HG02763 (cell line): Measurements from ENCODE around the gene SH3BGRL2.
"Not testable (repeated sequence)": the region's sequence is repeated elsewhere in the genome, so short reads cannot be mapped to it uniquely, and the experiment has no call there.

Source experiments
- ATAC-seq: cut with Tn5 transposase; IDR thresholded peaks from one replicate; pipeline ENCODE4 v1.9.1; 2021; ENCODE audit warnings: mild to moderate bottlenecking, moderate library complexity; ENCODE audit not compliant: unreplicated experiment

Gene SH3BGRL2

DNA sequence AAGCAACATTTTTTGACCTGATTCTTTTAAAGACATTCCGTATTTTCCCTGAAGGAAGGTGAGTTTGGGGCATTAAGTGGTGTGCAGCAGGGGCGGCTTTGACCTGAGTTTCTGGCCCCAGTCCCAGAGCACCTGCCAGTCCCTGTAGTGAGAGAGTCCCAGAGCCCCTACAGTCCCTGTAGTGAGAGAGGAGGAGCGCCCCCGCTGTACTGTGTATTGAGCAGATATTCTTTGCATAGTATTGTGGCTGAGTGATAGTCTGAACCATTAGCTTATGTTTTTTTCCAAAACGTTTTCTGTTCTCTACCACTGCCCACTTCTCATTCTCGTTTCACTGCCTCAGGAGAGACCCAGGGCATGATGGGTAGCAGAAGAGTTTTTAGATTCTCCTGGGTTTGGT is 17.2 kb upstream of the SH3BGRL2 start:
- ATAC-seq: no peak

DNA sequence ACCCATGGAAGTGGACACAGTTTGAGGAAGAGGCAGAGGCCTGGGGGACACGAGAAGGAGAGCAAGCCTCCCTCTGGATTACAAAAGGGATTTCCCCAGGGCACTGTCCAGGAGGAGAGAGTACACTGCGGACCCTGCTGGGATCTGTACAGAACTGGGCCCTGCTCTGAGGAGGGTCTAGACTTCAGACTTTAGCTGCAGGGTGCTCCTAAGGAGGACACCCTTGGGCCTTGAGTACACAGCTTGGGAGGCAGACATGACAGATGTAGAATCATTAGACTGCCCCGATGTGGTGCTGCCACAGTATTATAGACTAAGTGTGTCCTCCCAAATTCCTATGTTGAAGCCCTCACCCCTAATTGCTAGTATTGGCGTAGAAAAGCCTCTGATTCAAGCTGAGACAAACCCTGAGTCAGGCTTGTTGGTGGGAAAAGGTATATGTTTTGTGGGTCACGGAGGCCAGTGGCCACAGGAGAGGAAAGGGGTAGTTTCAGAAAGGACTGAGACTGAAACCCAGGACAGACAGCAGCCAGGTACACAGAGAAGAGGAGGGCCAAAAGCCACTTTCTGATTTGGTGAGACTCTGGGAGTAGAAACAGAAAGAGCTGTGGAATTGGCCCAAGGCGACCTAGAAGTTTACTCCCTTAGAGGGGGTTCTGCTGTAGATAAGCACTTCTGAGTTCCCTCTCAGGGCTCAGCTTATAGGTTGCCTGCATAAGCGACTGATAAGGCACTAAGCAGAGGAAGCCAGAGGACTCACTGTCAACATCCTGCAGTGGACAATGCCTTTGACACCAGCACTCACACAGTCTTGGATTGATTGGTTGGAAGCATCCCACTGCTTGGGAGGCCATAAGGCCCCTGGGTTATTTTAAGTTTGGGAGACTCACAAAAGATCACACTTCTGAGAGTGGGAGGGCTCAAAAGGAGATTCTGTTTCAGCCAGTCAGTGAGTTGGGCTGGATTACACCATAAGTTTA is 16.5 kb upstream of the SH3BGRL2 start:
- ATAC-seq: no peak

DNA sequence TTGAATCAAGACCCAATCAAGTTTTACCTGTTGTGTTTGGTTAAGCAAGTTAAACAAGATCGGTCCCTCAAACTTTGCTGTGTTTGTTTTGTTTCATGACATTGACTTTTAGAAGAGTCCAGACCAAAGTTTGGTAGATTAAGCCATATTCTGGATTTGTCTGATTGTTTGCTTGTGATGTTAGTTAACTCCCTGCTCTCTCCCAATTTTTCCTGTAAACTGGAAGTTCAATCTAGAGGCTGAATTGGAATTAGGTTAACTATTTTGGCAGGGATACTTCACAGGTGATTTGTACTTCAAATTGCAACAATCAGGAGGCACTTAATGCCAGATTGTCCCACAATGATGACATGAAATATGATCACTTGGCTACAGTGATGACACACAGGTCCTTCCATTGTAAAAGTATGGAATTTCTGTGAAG is 13.6 kb upstream of the SH3BGRL2 start:
- no peak for ATAC-seq

DNA sequence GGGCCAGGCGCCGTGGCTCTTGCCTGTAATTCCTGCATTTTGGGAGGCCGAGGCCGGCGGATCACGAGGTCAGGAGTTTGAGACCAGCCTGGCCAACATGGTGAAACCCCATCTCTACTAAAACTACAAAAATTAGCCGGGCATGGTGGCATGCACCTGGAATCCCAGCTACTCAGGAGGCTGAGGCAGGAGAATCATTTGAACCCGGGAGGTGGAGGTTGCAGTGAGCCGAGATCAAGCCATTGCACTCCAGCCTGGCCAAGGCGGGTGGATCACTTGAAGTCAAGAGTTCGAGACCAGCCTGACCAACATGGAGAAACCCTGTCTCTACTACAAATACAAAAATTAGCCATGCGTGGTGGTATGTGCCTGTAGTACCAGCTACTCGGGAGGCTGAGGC is 12.7 kb upstream of the SH3BGRL2 start:
- ATAC-seq: not testable (repeated sequence)

DNA sequence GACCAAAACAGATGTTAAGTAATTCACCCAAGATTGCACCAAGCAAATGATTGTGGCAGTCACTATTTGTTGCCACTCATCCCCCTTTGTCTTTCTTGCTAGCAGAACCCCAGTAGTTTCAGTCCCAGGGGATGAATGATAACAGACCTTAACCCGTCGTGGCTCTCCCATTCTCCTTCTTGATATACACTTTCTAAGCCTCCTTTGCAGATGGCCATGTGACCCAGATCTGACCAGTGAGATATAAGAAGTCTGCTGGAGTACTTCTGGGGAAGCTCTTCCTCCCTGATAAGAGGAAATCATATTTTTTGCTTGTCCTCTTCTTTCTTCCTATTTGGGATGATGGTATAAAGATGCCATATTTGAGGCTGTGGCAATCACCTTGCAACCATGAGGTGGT is 9.6 kb upstream of the SH3BGRL2 start:
- no peak for ATAC-seq

DNA sequence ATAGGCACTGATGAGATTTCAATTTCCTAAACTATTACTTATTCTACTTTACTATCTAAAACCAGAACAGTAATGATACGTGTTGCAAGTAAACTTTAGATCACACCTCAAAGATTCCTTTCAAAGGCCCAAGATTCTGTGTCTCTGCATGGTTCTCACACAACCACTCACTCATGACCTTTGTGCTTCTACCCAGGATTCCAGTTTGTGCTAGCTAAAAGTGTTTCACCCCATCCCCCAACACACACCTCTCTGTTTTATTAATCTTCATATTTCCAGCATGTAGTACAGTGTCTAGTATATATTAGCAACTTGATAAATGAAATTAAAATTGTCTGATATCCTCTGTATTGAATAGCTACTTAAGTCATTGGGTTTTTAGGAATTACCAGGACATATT is 8.8 kb upstream of the SH3BGRL2 start:
- no peak for ATAC-seq

DNA sequence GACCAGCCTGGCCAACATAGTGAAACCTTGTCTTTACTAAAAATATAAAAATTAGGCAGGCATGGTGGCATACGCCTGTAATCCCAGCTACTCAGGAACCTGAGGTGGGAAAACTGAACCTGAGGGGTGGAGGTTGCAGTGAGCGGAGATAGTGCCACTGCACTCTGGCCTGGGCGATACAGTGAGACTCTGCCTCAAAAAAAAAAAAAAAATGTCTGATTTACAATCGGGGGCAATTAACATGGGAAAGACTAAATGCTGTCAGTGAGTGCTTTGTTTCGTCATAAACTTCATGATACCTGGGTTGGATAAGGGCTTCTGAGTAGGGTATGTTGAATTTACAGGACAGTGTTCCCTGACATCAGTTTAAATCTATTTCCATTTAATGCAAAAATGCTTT is 8.0 kb upstream of the SH3BGRL2 start:
- no peak for ATAC-seq

DNA sequence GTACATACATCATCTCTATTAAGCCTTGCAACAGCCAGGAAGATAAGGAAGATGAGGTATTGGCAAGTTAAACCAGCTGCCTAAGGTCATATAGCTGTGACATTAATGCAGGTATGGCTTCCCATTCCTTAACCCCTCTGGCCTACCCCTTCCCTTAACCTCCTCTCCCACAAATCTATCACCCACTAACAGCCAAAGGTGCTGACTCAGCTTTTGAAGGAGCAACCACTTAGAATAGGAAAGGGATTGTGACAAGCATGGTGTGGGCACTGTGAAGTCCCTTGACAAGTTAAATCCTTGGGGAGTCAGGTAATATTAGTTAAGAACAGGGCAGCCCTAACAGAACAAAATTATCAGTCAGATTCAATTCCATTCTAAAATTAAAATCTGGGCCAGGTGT is 5.4 kb upstream of the SH3BGRL2 start:
- no peak for ATAC-seq

DNA sequence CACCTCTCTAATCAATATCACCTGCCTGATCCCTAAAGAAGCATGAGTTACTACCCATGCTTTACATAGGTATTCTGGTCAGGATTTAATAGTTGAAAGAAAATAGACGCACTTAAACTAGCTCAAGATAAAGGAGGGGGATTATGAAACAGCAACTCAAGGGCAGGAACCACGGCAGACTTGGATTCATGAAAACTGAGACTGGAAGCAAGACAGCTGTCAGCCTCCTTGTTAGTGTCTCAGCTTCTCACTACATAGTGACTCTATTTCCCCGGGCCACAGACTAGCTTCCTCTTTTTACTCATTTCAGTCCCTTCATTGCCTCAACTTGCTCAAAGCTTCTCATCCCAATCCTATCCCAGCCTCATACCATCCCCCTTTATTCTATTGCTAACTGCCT is 4.3 kb upstream of the SH3BGRL2 start:
- no peak for ATAC-seq

DNA sequence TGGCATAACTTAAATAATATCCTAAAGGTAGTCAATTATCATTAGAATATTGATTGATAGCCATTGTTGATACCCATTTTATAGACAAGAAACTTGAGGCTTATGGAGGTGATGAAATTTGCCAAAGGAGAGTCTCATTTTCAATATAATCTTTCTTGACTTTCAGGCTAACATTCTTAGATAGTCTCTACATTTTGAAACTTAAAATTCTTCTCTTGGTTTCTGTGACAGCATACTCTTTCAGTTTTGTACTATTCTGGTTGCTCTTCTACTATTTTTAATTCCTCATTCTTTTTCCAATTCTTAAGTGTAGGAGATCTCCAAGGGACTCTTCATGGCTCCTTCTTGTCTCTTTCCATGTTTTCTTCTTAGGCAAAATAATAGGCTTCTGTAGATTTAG is 3.7 kb upstream of the SH3BGRL2 start:
- ATAC-seq: no peak

DNA sequence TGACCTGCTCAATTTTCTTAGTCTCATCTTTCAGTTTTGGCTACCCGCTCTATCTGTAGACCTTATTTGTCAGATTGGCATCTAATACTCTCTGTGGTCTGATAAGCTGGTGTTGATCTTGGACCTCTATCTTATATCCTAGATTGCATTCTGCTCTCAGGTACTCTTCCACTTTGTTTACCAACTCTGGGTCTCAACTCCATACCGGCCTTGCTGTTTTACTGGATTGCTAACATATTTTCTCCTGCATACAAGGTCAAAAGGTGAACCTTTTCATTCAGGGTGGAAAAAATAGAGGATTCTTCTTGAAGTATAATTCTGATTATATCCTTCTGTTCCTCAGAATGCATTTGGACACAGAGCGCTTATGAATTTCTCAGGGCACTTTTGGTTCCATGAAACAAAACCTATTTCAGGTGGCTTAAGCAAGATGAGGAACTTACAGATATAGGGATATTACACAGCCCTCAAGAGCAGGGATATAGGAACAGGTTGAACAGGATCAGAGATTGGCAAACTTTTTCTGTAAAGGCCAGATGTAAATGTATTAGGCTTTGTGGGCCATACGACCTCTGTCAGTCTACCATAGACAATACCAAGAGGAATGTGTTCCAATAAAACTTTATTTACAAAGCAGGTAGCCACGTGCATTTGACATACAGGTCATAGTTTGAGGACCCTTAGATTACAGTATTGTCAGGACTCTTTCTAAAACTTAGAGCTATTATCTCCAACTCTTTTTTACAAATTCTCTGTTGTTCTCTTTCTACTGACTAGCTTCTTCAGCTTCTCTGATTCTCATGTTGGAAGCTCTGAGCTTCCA is 2.5 kb upstream of the SH3BGRL2 start:
- ATAC-seq: no peak

DNA sequence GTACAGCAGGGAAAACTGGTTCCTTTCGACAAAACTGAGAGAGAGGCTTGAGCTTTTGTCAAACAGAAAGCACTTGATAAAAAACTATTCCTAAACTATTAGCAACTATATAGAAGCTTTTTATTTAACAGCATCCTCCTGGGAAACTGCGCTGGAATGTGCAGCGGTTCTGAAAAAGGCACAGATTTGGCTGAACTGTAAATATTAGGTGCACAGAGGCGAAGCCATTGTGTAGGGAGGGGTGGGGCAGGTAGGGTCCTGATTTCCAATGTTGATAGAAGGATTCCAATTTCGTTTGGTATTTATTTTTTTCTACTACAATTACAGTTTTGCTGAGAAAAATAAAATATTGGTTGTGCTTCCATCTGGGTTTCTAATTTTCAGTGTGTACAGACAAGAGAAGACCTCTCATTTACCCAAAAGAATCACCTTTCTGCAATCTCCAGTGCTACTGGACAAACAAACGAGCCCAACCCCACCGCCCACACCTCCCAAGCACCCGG is 698 bp upstream of the SH3BGRL2 start:
- ATAC-seq: no peak

DNA sequence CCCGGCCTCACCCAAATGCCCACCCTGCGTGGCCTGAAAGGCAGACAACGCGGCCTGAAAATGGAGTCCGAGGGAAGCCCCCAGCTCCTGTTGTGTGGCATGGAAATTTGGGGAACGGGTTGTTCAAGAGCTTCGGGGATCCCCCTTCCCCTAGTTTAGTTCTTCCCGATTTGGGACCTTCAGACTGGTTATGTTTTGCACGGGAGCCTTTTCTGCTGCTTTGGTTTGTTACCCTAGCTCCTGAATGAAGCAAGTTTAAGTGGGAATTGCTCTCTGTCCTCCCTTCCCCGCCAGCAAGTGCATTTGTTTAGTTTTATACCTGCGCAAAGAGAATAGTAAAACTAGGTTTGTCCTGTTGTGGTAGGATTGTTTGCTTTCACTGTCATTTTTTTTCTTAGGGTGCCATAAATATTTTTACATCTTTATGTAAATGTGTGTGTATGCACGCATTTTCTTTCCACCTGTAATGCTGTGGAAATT is 604 bp downstream of the SH3BGRL2 start:
- ATAC-seq: no peak

DNA sequence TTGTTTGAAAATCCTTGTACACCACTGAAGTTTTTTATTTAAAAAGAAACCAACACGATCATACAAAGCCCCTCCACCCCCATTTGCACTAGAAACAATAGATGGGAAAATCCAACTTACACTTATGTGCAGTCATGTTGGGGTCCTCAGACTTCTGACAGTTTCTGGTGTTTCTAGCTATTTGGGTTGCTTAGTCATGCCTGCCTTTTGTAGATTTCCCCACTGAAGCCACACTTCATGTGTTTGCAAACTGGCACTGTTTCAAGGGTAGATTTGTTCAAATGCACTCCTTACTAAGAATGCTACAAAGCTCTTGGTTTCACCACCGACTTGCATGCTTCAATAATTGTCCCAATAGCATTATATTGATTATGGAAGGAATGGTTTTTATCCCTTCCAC is 1.5 kb downstream of the SH3BGRL2 start:
- ATAC-seq: no peak

DNA sequence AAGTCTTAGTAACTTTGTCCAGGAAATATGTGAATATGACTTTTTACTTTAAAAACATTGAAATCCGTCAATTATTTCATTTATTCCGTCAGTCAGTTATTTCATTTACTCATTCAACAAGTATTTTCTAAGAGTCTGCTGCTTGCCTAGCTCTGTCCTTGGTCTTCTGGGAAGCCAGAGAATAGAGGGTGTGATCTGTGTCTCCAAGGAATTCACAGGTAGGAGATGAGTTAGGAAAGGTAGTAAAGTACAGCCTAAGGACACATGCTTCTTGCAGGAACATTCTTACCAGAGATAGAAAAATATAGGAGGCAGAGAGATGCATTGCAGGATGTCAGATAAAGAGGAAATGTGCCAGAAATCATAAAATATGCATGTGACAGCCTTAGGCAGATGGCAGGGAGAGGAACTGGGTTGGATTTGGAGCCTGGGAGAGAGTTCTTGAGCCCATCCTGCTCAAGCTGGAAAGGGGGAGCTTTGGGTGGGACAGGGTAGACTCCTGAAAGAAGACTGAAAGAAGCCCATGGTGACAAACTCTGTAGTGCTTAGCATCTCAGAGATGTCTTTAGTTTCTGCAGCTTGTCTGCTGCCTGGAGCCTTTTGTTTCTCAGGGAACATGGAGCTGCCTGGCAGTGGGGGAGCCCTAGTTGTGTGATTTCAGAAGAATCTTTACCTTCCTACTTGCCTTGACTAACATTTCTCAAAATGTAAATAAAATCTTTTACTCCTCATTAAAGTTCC is 3.5 kb downstream of the SH3BGRL2 start:
- ATAC-seq: no peak

DNA sequence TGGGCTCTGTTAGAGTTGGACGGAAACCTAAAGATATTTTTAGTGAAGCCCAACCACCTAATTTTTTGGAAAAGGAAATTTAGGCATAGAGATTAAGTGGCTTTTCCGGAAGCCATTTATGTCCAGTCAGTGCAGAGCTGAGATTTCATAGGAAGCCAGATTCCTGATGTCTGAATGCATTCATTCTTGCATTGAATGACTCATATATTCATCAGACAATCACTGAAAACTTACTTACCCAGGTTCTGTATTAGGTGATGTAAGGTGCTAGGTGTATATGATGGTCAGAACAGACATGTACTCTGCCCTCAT is 4.1 kb downstream of the SH3BGRL2 start:
- no peak for ATAC-seq

DNA sequence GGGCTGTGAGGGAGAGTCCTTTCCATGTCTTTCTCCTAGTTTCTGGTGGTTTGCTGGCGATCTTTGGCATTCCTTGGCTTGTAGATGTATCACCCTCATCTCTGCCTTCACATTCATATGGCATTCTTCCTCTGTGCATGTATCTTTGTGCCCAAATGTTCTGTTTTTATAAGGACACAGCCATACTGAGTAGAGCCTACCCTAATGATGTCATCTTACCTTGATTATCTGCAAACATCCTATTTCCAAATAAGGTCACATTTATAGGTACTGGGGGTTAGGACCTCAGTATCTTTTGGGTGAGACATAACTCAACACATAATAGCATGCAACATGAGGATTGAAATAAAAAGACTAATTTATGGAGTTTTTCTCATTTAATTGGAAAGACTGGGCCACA is 5.5 kb downstream of the SH3BGRL2 start:
- ATAC-seq: no peak

DNA sequence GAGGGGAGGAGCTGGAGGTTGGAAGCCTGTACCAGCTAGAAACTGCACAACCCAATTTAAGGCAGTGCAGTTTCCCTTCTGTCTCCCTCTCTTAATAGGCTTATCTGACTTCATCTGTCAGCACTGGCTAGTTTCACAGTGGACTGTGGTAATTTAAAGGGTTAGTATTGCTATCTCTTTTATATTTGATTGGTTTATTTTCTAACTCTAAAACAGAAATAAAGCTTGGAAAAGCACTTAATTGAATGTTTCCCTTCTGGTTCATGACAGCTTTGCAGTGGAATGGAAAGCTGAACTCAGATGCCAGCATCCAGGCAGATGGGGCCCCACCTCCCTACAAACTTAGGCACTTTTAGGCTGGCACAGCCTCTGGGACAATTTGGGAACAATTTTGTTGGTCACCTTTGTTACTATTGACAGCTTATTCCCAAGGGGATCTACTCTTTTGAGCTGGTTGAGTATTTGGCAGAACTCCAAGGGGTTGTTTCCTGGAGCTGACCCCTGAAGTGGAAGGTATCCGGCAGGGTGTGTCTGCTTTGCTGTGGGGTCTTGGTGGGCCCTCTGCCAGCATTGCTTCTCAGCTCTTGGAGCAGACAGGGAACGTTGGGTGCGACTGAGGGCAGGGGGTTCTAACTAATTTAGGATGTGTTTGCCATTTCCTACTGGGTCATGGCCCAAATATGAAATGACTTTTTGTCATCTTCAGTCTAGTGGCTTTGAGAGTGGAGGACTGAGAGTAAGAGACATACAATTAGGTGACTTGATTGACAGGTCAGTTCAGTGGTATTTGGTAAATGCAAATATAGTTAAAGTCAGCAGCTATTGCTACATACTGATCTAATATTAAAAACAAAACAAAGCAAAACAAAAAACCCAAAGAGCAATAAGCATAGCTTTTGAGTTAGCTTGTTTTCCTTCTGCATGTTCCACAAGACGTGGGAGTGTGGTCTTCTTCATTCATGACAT is 9.3 kb downstream of the SH3BGRL2 start:
- ATAC-seq: no peak

DNA sequence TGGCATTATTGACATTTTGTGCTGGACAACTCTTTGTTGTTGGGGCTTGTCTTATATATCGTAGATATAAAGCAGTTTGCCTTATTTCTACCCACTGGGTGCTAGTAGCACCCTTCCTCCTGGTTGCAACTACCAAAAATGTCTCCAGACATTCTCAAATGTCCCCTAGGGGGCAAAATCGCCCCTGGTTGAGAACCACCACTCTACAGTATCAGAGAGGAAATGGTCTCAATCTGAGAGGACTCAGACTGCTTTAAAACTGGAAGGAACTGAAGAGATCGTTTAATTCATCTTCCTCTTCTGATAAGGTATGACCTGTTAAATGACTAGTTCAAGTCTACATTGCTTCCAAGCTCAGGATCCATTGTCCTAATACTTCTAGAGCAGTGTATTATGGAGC is 14.9 kb downstream of the SH3BGRL2 start:
- ATAC-seq: no peak

DNA sequence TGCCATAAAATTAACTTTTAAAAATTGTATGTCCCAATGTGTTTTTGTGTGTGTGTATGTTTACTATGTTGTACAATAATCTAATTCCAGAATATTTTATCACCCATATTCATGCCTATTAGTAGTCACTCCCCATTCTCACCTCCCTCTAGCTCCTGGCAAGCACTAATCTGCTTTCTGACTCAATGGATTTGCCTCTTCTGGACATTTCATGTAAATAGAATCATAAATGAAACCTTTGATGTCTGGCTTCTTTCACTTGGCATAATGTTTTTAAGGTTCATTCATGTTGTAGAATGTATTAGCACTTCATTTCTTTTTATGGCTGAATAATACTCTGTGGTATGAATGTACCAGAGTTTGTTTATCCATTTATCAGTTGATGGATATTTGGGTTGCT is 15.4 kb downstream of the SH3BGRL2 start:
- ATAC-seq: no peak
